GM23248 (cell line): ENCODE measurements around the gene CLCF1. TPM values are rescaled to one million over a fixed set of nuclear protein-coding genes. Genes with fewer than 3 reads are reported as not detected.

Experiments
- DNase-seq: peaks from one replicate; pipeline ENCODE4 v3.0.0-alpha.2; 2015
- H2AFZ ChIP-seq: fragments of 200-600 bp; sonication (generic); 2 replicates; pipeline ENCODE4 v1.6.1; 2016; ENCODE audit warnings: antibody characterized with exemption
- H3F3A ChIP-seq: fragments of 200-600 bp; sonication (generic); 2 replicates; pipeline ENCODE4 v1.6.1; 2016; ENCODE audit warnings: mild to moderate bottlenecking, antibody characterized with exemption, mixed run types; ENCODE audit not compliant: insufficient read depth
- H3K27ac ChIP-seq: fragments of 200-600 bp; sonication (generic); 2 replicates; pipeline ENCODE4 v1.5.1; 2016; ENCODE audit warnings: mild to moderate bottlenecking
- H3K27me3 ChIP-seq: fragments of 200-600 bp; sonication (generic); replicated peaks from 2 replicates; pipeline ENCODE4 v1.6.1; 2016; ENCODE audit warnings: mild to moderate bottlenecking; ENCODE audit not compliant: insufficient read depth
- H3K36me3 ChIP-seq: fragments of 200-600 bp; sonication (generic); 2 replicates; pipeline ENCODE4 v1.6.1; 2016; ENCODE audit warnings: low read depth, mild to moderate bottlenecking
- H3K4me1 ChIP-seq: fragments of 200-600 bp; sonication (generic); 2 replicates; pipeline ENCODE4 v1.6.1; 2016; ENCODE audit warnings: mild to moderate bottlenecking; ENCODE audit not compliant: insufficient read depth
- H3K4me2 ChIP-seq: fragments of 200-600 bp; sonication (generic); one replicate; pipeline ENCODE4 v1.6.1; 2016; ENCODE audit warnings: mild to moderate bottlenecking; ENCODE audit not compliant: unreplicated experiment
- H3K4me3 ChIP-seq: fragments of 200-600 bp; sonication (generic); 2 replicates; pipeline ENCODE4 v1.5.1; 2016; ENCODE audit warnings: mild to moderate bottlenecking
- H3K79me2 ChIP-seq: fragments of 200-600 bp; sonication (generic); 2 replicates; pipeline ENCODE4 v1.6.1; 2016; ENCODE audit warnings: mild to moderate bottlenecking; ENCODE audit not compliant: insufficient read depth
- H3K9ac ChIP-seq: fragments of 200-600 bp; sonication (generic); 2 replicates; pipeline ENCODE4 v1.6.1; 2016; ENCODE audit warnings: mild to moderate bottlenecking
- H3K9me2 ChIP-seq: fragments of 200-600 bp; sonication (generic); 2 replicates; pipeline ENCODE4 v1.6.1; 2016; ENCODE audit warnings: mixed run types, mild to moderate bottlenecking, moderate library complexity; ENCODE audit not compliant: insufficient read depth
- H3K9me3 ChIP-seq: fragments of 200-600 bp; sonication (generic); one replicate; pipeline ENCODE4 v1.6.1; 2017; ENCODE audit warnings: low read depth
- H4K20me1 ChIP-seq: fragments of 200-600 bp; sonication (generic); 2 replicates; pipeline ENCODE4 v1.6.0; 2016; ENCODE audit not compliant: insufficient read depth
- EZH2 ChIP-seq: fragments of 200-600 bp; sonication (generic); IDR thresholded peaks from 2 replicates; pipeline ENCODE4 v1.6.1; 2018; ENCODE audit warnings: antibody characterized with exemption, mild to moderate bottlenecking; ENCODE audit not compliant: insufficient read depth, poor library complexity, severe bottlenecking
- EZH2phosphoT487 ChIP-seq: fragments of 200-600 bp; sonication (generic); IDR thresholded peaks from 2 replicates; pipeline ENCODE4 v1.6.1; 2018; ENCODE audit warnings: antibody characterized with exemption, moderate library complexity, mild to moderate bottlenecking, low read depth; ENCODE audit not compliant: insufficient read depth
- WGBS, 2 experiments: methylation state at CpG; one replicate each; pipeline ENCODE4 v1.1.6; 2015 to 2017; ENCODE audit warnings: low lambda C conversion rate in 2 of 2, low coverage in 1 of 2; ENCODE audit errors: missing lambda C conversion rate in 2 of 2; 5-methylcytosine and 5-hydroxymethylcytosine counted together
- in situ Hi-C: fragments of 300-500 bp; cut with MboI; formaldehyde crosslinking; loops from 2 replicates; pipeline ENCODE4 v1.15.0; 2020
- polyA plus RNA-seq: library from polyadenylated mRNA; unstranded; fragments of >200 nt; fragmentation: Nextera tagmentation; extraction: Ambion mirVana; gene quantifications from 2 replicates; pipeline ENCODE4 v1.2.1, GENCODE V29; 2016
- total RNA-seq: library from RNA; depleted of rRNA; stranded (reverse); fragments of >200 nt; shearing (Covaris generic); gene quantifications from 2 replicates; pipeline ENCODE4 v1.2.3, GENCODE V29; 2014

The CLCF1 gene
- total and polyA plus RNA-seq, 2 experiments from 2014 or later, result 20.0 to 39.1 TPM

- peaks cover 72% of the 10 kb centered on the region for H3F3A ChIP-seq
- peak overlapping the region; percentile 89 for H3K4me2 ChIP-seq
- H3K4me1 ChIP-seq, result peaks cover 52% of the 10 kb centered on the region
- no peaks in the 10 kb centered on the region for H3K9me2 ChIP-seq
- in situ Hi-C loops, result no loop called here
- TF ChIP-seq EZH2 (no peak), EZH2phosphoT487 (no peak)
- WGBS, 2 experiments, result 44 to 45% methylated on average over 11 of the region's 11 CpGs
- 0 out of 2 replicates have a peak, but pooled peaks cover 2% of the 10 kb centered on the region for H3K36me3 ChIP-seq
- no peaks in the 10 kb centered on the region for H3K9me3 ChIP-seq
- peaks cover 23% of the 10 kb centered on the region for H3K79me2 ChIP-seq
- peak overlapping the region; percentile 97 for H3K27ac ChIP-seq
- no peak overlapping the region for H2AFZ ChIP-seq
- H3K4me3 ChIP-seq, result 0 out of 2 replicates have a peak overlapping the region, but pooled peaks have one; percentile 21
- no peaks in the 10 kb centered on the region for H4K20me1 ChIP-seq
- H3K27me3 ChIP-seq, result no peaks in the 10 kb centered on the region
- H3K9ac ChIP-seq, result peak overlapping the region; percentile 93
- DNase-seq, result peak; percentile 46
Observed at GRCh38 chr11:67355023-67355793, 18.2 kb downstream of the CLCF1 start.

GRCh38 chr11:67354075-67355022 lies 19.0 kb downstream of the CLCF1 start:
- Histone ChIP-seq H3K79me2 (peaks cover 17% of the 10 kb centered on the region), H3K36me3 (no peaks in the 10 kb centered on the region), H3K4me3 (peak overlapping the region; percentile 80), H3K9me2 (no peaks in the 10 kb centered on the region), H2AFZ (no peak overlapping the region), H3K27me3 (no peaks in the 10 kb centered on the region), H3K9me3 (no peaks in the 10 kb centered on the region), H3F3A (peaks cover 70% of the 10 kb centered on the region), H3K4me2 (peak overlapping the region; percentile 89), H3K9ac (peak overlapping the region; percentile 93), H3K27ac (peak overlapping the region; percentile 97), H3K4me1 (peaks cover 52% of the 10 kb centered on the region), H4K20me1 (no peaks in the 10 kb centered on the region)
- DNase-seq, result peak; percentile 97
- WGBS, 2 experiments, result 10 to 11% methylated on average over 8 of the region's 8 CpGs
- TF ChIP-seq EZH2phosphoT487 (no peak), EZH2 (no peak)
- in situ Hi-C loops, result no loop called here

GRCh38 chr11:67353317-67354074 lies 19.9 kb downstream of the CLCF1 start, which contains the start of gene POLD4:
Gene POLD4 (minus strand): TSS chr11:67353546. CDS start chr11:67353399, 147 bp downstream.
- Histone ChIP-seq H3K9me3 (no peaks in the 10 kb centered on the region), H3K27ac (peak within 1 kb of the TSS; percentile 97), H3K4me3 (peak within 1 kb of the TSS; percentile 80), H3K79me2 (peaks cover 17% of the 10 kb centered on the region), H3K9ac (peak within 1 kb of the TSS; percentile 93), H3K9me2 (no peaks in the 10 kb centered on the region), H3K4me1 (peaks cover 48% of the 10 kb centered on the region), H3K27me3 (no peaks in the 10 kb centered on the region), H2AFZ (no peak within 1 kb of the TSS; the same call in 1 of the 2 replicates), H4K20me1 (no peaks in the 10 kb centered on the region), H3F3A (peaks cover 69% of the 10 kb centered on the region), H3K4me2 (peak within 1 kb of the TSS; percentile 89), H3K36me3 (no peaks in the 10 kb centered on the region)
- 1 to 2% methylated on average over 26 to 37 of the region's 37 CpGs for WGBS, 2 experiments
- TF ChIP-seq EZH2 (no peak), EZH2phosphoT487 (no peak)
- in situ Hi-C loops, result no loop called here
- DNase-seq, result peak; percentile 98
